Choroid plexus epithelial cell (primary cell): ENCODE results near the gene CELA1.

Experiments used
- DNase-seq: peaks from one replicate; pipeline ENCODE4 v3.0.0-alpha.2; 2010; ENCODE audit warnings: low read depth
- H3K4me3 ChIP-seq: 2 replicates; pipeline ENCODE4 v1.5.1; 2011; ENCODE audit warnings: low read depth, mild to moderate bottlenecking, control low read depth, low read length, moderate library complexity
- TF ChIP-seq, protein P1 (sequence below): conservative IDR thresholded peaks from 2 replicates; pipeline ENCODE4 v1.5.1; 2011; ENCODE audit warnings: low read depth, mild to moderate bottlenecking, control low read depth, inconsistent platforms, low read length, moderate library complexity

CELA1 gene

DNA sequence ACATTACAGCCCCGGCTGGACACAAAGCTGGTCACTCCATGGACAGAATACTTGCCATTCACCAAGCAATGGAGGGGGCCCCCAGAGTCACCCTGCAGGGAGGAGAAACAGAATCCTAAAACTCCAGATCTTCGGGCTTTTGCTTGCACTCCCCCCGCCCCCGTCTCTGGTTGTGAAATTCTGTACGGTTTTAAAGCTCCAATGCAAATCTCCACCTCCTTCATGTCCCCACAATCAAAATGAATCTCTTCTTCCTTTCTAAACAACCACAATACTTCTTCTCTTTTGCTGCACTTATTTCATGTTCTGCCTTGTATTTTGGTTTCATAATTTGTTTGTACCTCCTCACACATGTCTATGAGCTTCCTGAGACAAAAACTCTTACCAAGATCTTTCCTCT is 16.7 kb downstream of the CELA1 start:
- DNase-seq, result no peak
- no peak overlapping the region for H3K4me3 ChIP-seq
- TF ChIP-seq, protein P1, sequence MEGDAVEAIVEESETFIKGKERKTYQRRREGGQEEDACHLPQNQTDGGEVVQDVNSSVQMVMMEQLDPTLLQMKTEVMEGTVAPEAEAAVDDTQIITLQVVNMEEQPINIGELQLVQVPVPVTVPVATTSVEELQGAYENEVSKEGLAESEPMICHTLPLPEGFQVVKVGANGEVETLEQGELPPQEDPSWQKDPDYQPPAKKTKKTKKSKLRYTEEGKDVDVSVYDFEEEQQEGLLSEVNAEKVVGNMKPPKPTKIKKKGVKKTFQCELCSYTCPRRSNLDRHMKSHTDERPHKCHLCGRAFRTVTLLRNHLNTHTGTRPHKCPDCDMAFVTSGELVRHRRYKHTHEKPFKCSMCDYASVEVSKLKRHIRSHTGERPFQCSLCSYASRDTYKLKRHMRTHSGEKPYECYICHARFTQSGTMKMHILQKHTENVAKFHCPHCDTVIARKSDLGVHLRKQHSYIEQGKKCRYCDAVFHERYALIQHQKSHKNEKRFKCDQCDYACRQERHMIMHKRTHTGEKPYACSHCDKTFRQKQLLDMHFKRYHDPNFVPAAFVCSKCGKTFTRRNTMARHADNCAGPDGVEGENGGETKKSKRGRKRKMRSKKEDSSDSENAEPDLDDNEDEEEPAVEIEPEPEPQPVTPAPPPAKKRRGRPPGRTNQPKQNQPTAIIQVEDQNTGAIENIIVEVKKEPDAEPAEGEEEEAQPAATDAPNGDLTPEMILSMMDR, result no peak

DNA sequence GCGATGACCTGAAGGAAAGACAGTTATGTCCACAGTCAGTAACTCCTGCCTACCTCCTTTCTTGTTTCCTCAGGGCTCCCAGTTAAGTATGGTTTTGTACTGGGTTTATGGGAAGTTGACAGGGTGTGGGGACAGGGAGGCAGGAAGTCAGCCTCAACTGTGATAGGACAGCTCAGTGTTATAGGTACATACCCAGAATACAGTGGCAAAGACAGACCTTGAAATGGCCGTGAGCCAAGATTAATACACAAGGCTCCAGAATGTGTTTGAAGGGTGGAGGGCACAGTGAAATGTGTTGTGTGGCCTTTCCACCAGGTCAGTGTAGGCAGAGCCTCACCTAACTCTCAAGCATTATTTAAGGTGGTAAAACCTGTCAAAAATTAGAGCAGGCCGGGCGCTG is 17.9 kb downstream of the CELA1 start:
- no peak for DNase-seq
- TF ChIP-seq, protein P1, result no peak
- no peak overlapping the region for H3K4me3 ChIP-seq

DNA sequence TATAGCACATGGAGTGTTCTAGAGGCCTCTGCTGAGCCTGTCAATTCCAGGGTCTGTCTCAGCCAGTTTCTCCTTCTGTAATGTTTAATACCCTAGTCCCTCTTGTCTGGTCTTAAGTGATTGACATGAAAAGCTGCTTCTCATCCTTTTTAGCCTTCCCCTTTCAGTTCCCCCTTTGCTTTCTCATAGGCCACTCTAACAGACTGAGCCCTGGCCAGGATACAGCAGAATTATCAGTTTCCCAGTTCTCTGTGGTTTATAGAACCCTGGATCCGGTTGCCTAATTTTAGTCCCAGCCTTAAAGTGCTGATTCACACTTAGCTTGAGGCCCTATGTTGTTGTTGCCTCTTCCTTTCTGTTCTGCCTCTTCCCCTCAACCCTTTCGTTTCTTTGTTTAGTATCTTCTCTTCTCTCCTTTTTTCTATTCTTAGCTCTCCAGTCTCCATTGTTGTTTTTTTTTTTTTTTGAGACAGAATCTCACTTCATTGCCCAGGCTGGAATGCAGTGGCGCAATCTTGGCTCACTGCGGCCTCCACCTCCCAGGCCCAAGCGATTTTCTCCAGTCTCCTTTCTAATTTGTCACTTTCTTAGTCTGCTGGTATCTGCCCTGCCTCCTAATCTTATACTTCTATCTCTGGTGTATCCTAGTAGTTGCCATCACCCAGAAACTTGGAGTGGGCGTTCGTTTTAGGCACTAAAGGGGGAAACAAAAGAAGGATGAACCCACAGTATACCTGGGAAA is 19.6 kb downstream of the CELA1 start:
- TF ChIP-seq, protein P1, result no peak
- no peak overlapping the region for H3K4me3 ChIP-seq
- DNase-seq, result peak; percentile 79

DNA sequence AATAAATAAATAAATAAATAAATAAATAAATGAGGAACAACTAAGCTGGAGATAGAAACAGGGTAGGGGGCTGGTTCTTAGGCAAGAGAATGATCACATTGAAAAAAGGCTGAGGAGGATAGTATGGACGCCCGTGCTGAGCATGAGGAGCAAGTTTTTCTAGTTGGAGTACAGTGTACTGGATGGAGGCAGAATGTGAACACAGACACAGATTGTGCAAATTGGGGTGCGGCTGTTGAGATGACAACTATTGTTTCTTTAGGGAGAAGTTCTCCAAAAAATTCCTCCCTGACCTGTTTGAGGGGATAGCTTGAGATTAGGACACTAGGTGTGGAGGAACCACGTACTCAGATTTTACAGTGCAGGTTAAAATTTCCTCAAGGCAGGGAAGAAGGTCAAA is 21.5 kb downstream of the CELA1 start:
- DNase-seq, result no peak

DNA sequence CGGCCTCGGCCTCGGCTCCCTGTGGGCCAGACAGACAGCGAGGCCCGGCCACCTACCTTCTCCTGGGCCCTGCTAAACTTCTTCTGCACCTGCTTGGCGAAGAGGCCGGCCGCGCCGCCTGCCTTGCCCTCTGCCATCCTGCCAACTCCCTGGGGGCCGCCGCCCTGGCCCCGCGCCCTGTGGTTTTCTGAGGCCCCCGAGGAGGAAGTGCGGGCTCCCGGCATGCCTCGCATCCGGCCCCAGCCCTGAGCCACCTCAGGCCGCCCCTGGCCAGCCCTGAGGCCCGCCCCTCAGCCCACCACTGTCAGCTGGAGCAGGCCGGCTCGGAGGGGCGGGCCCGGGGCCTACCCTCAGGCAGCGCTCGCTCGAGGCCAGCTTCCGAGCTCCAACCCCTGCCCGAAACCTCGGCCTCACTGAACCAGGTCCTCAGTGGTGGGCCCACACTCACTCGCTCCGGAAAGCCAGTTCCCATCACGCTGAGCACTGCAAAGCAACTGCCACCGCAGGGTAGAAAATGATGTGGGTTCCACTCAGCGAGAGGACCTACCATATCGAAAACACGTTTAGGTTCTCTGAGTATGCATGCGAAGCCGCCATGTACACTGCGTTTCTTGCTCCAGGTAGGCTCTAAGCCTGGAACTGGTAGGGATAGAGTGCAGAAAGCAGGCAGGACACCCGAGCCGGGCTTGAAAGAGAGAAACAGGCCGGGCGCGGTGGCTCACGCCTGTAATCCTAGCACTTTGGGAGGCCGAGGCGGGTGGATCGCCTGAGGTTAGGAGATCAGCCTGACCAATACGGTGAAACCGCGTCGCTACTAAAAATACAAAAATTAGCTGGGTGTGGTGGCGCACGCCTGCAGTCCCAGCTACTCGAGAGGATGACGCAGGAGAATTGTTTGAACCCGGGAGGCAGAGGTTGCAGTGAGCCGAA is 22.2 kb downstream of the CELA1 start, which contains the start of gene BIN2:
TSS of gene BIN2 (minus strand) at position 209 of the 930 bp plus-strand sequence. CDS start at position 137, 72 bp downstream.
- DNase-seq, result no peak
- TF ChIP-seq, protein P1, result no peak
- H3K4me3 ChIP-seq, result no peak within 1 kb of the TSS

More for the DNA sequence above, 21.5 kb downstream of the CELA1 start:
- TF ChIP-seq, protein P1, result no peak
- no peak overlapping the region for H3K4me3 ChIP-seq

DNA sequence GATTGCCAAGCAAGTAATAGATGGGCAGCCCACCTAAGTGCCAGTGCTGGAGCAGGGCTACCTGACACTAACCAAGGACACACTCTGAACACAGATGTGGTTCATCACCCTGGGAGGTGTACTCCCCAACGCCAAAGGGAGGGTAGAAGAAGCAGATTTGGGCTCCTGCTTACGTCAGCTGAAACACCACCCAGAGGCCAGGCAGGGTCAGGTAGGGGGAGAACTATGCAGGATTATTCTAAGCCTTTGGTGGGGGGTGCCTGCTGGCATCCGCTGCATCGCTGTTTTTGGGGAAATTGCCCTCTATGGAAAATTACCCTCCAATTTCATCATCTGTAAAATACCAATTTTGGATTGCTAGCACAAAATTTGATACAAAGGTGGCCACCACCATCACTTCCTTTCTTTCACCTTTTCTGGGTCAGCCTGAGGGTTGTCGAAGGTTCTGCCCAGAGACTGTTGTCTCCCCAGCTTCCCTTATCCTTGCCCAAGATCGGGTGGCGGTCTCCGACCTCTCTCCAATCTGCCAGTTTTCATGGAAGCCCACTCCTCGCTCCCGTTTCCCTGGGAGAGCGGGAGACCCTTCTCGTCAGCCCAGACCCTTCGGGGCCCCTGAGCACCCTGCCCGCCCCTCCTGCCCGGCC is 23.0 kb downstream of the CELA1 start:
- no peak overlapping the region for H3K4me3 ChIP-seq
- no peak for DNase-seq
- TF ChIP-seq, protein P1, result no peak
